Stimulated activated naive CD8-positive, alpha-beta T cell treated with anti-CD3 and anti-CD28 coated beads, Interleukin-15, Interleukin-2, amounts not matched to agents 100 U/mL and 50 U/mL, for 24 hours (primary cell): ENCODE data around the gene CHTF18.

Experiments used
- ATAC-seq: fragments of 150-1000 bp; cut with Tn5 transposase; one replicate; pipeline ENCODE4 v1.10.0; 2021
- DNase-seq: peaks from one replicate; pipeline ENCODE4 v3.0.0; 2021

CHTF18 gene

GRCh38 chr16:760545-761343 is 27.7 kb upstream of the CHTF18 start, which contains the start of gene MSLN:
TSS of gene MSLN (plus strand) at chr16:760734. CDS start at chr16:762681, 1,947 bp downstream.
- ATAC-seq (no peak), DNase-seq (no peak)

DNA sequence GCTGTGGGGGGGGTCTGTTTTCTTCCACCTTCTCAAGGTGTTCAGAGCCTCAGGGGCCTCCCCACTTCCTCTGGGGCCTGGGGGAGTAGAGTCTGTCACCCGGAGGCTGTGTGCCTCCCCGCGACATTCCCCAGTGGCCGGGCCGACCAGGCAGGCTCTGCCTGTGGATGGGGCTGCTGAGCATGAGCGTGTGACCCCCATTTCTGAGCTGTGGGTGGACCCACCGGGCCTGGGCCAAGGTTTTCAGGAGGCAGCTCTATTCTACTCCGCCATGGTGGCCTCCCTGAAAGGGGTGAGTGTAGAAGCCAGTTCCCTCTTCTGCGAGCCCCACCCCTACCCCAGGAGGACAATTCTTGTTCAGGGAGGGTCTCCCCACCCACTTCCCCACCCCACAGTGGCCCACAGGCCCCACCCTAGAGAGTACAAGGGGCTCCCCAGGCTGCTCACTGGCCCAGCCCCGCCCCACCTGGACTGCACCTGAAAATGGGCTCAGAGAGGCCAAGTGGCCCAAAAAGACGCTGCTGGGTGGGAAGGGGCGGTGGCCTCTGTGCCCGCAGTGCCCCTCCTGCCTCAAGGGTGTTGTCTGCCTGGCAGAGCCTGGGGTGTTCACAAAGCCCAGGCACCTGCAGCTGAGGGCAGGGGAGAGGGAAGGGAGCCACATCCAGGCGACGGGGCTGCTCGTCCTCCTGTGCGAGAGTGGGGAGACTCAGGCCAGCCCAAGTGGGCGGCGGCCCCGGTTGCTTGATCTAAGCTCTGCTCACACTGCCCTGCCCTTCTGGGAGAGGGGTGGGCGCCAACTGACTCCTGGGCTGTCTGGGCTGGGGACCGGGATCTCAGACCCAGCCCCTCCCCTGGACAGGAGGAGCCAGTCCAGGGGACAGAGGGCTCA is 26.6 kb upstream of the CHTF18 start:
- DNase-seq (no peak), ATAC-seq (no peak)

GRCh38 chr16:762595-763268 is 25.7 kb upstream of the CHTF18 start:
- ATAC-seq: no peak

GRCh38 chr16:763369-764183 is 24.8 kb upstream of the CHTF18 start:
- no peak for ATAC-seq
- no peak for DNase-seq

More at GRCh38 chr16:762595-763268, 25.7 kb upstream of the CHTF18 start:
- no peak for DNase-seq

- no peak for DNase-seq
- no peak for ATAC-seq
Observed at GRCh38 chr16:764184-764750, 24.2 kb upstream of the CHTF18 start.

- DNase-seq: no peak
- no peak for ATAC-seq
Observed at GRCh38 chr16:764848-765487, 23.5 kb upstream of the CHTF18 start.

GRCh38 chr16:765488-765865 is 22.9 kb upstream of the CHTF18 start:
- no peak for ATAC-seq
- DNase-seq: no peak

- DNase-seq (no peak), ATAC-seq (no peak)
Observed at GRCh38 chr16:766008-766819, 22.2 kb upstream of the CHTF18 start.

- ATAC-seq: no peak
Observed at GRCh38 chr16:766820-767640, 21.4 kb upstream of the CHTF18 start.

DNA sequence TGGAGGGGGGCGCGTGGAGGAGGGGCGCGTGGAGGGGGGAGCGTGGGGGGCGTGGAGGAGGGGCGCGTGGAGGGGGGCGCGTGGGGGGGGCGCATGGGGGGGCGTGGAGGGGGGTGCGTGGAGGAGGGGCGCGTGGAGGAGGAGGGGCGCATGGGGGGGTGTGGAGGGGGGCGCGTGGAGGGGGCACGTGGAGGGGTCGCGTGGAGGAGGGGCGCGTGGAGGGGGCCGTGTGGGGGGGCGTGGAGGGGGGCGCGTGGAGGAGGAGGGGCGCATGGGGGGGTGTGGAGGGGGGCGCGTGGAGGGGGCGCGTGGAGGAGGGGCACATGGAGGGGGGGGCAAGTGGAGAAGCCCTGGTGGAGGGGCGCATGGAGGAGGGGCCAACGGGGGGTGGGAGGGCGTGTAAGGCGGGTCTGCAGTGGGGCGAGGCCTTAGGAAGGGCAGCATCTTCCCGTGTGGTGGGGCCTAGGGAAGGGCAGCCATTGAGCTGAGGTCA is 20.6 kb upstream of the CHTF18 start:
- DNase-seq: no peak
- ATAC-seq: no peak

More at GRCh38 chr16:766820-767640, 21.4 kb upstream of the CHTF18 start:
- DNase-seq: no peak

- DNase-seq: no peak
- no peak for ATAC-seq
Observed at GRCh38 chr16:768428-768827, 20.0 kb upstream of the CHTF18 start.

- DNase-seq (no peak), ATAC-seq (no peak)
Observed at GRCh38 chr16:769184-769784, 19.1 kb upstream of the CHTF18 start.

DNA sequence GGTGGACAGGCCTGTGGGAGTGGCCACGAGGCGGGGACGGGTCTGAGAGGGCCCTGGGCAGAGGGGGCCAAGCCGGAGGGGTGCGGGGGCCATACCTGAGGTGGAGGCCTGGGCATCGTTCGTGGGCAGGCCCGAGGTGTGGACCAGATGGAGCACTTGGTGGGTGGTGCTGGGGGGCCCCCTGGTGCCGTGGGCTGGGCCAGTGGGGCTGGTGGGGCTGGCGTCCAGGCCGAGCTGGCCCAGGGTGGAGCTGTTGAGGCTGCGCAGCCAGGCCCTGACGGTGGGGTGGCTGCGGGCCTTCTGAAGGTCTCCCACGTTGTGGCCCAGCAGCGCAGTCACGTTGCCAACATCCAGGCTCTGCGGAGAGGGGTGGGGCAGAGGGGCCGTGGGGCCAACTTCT is 18.5 kb upstream of the CHTF18 start:
- ATAC-seq (no peak), DNase-seq (no peak)

GRCh38 chr16:770411-770810 is 18.0 kb upstream of the CHTF18 start:
- DNase-seq (no peak), ATAC-seq (no peak)

DNA sequence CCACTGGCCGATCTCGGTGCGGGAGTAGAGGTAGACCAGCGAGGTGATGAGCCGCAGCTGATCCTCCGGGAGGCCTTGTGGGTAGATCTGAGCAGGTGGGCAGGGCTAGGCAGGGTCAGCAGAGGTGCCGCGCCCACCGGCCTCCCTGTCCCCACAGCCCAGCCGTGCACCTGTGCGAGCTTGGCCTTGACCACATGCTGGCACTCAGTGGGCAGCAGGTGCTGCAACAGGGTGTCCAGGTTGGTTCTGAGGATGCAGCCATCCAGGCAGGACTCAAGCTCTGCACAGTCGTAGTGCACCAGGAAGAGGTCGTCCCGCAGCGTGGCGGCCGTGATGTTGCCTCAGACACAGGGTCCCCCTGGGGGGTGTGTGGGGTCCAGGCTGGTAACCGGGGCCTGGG is 15.5 kb upstream of the CHTF18 start:
- DNase-seq: no peak
- ATAC-seq: no peak

GRCh38 chr16:774086-775001 is 14.1 kb upstream of the CHTF18 start:
- DNase-seq (no peak), ATAC-seq (no peak)

- ATAC-seq (no peak), DNase-seq (no peak)
Observed at GRCh38 chr16:775236-775796, 13.1 kb upstream of the CHTF18 start.
